ENCODE results near the gene MTA3.
A peak's percentile ranks its signal among the peaks of the same experiment; 100 is the strongest.

MTA3 gene

DNA sequence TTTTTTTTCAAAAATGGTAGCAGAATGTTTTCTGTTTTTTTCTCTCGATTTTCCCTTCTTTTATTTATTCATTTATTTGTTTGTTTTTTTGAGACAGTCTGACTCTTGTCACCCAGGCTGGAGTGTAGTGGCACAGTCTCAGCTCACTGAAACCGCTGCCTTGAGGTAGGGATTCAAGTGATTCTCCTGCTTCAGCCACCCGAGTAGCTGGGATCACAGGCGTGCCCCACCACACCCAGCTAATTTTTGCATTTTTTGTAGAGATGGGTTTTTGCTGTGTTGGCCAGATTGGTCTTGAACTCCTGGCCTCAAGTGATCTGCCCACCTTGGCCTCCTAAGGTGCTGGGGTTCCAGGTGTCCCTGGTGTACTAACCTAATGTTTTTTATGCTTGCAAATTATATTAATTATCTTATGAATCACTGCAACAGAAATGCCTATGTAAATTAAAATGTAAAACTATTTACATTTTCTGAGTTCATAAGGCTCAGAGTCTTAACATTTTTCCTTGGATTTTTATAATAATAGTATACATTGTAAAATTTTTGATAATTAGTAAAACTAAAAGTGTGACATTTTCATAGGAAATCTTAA is 19.2 kb downstream of the MTA3 start:
- Histone ChIP-seq H3K79me2 (ENCODE audit: insufficient read depth, low read length) (peaks cover 68% of the 10 kb centered on the region), H3K27ac (ENCODE audit: low read depth, low read length, poor library complexity, severe bottlenecking) (no peak overlapping the region), H3K27me3 (ENCODE audit: insufficient read depth, low read length) (no peaks in the 10 kb centered on the region)

DNA sequence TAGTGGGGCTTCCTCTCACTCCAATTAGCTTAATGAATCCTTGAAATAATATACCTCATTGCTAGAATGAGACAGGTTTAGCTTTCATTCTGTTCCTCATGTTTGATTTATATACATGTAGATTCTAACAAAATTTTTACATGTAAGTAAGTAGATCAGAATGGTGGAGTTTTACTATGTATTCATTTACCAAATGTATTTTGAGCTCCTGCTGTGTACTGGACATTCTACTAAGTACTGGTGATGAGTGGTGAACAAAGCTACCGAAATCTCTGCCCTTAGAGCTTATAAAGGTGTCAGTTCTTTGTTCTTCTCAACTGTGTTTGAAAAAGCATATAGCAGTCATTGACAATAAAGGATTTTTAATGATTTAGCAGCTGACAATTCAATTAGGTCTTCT is 19.7 kb downstream of the MTA3 start:
- TF ChIP-seq EZH2 (IDR thresholded peaks at IDR 0.05; ENCODE audit: borderline replicate concordance, low read length) (no peak), CTCF (IDR thresholded peaks at IDR 0.05; ENCODE audit: low read length) (no peak)
- no peak overlapping the region for H3K27ac ChIP-seq (ENCODE audit: low read depth, low read length, poor library complexity, severe bottlenecking)
- no peak overlapping the region for H3K4me2 ChIP-seq (ENCODE audit: low read length)
- no peaks in the 10 kb centered on the region for H3K9me3 ChIP-seq (ENCODE audit: low read length)
- peaks cover 86% of the 10 kb centered on the region for H3K36me3 ChIP-seq (ENCODE audit: insufficient read depth, low read length)
- no peaks in the 10 kb centered on the region; the same call in 1 of the 2 replicates for H4K20me1 ChIP-seq (ENCODE audit: insufficient read depth, low read length)
- peaks cover 16% of the 10 kb centered on the region for H3K4me1 ChIP-seq (ENCODE audit: insufficient read depth, low read length, severe bottlenecking)
- no peak overlapping the region for H3K4me3 ChIP-seq (ENCODE audit: low read depth, low read length, poor library complexity, severe bottlenecking)
- H3K9ac ChIP-seq (ENCODE audit: low read length): no peak overlapping the region
- no peaks in the 10 kb centered on the region for H3K27me3 ChIP-seq (ENCODE audit: insufficient read depth, low read length)
- H3K9me2 ChIP-seq (ENCODE audit: low read depth, low read length): no peaks in the 10 kb centered on the region
- H2AFZ ChIP-seq (ENCODE audit: low read length): no peak overlapping the region
- no peaks in the 10 kb centered on the region for H3F3A ChIP-seq (ENCODE audit: insufficient read depth, low read length)
- H3K79me2 ChIP-seq (ENCODE audit: insufficient read depth, low read length): peaks cover 65% of the 10 kb centered on the region

More for the DNA sequence above, 19.2 kb downstream of the MTA3 start:
- peaks cover 16% of the 10 kb centered on the region for H3K4me1 ChIP-seq (ENCODE audit: insufficient read depth, low read length, severe bottlenecking)
- TF ChIP-seq CTCF (IDR thresholded peaks at IDR 0.05; ENCODE audit: low read length) (no peak), EZH2 (IDR thresholded peaks at IDR 0.05; ENCODE audit: borderline replicate concordance, low read length) (no peak)
- H3K36me3 ChIP-seq (ENCODE audit: insufficient read depth, low read length): peaks cover 89% of the 10 kb centered on the region
- no peaks in the 10 kb centered on the region for H3K9me2 ChIP-seq (ENCODE audit: low read depth, low read length)
- H3K9me3 ChIP-seq (ENCODE audit: low read length): no peaks in the 10 kb centered on the region
- no peaks in the 10 kb centered on the region; the same call in 1 of the 2 replicates for H4K20me1 ChIP-seq (ENCODE audit: insufficient read depth, low read length)
- no peak overlapping the region for H3K9ac ChIP-seq (ENCODE audit: low read length)
- H3K4me3 ChIP-seq (ENCODE audit: low read depth, low read length, poor library complexity, severe bottlenecking): no peak overlapping the region
- H2AFZ ChIP-seq (ENCODE audit: low read length): no peak overlapping the region
- no peak overlapping the region for H3K4me2 ChIP-seq (ENCODE audit: low read length)
- H3F3A ChIP-seq (ENCODE audit: insufficient read depth, low read length): no peaks in the 10 kb centered on the region

DNA sequence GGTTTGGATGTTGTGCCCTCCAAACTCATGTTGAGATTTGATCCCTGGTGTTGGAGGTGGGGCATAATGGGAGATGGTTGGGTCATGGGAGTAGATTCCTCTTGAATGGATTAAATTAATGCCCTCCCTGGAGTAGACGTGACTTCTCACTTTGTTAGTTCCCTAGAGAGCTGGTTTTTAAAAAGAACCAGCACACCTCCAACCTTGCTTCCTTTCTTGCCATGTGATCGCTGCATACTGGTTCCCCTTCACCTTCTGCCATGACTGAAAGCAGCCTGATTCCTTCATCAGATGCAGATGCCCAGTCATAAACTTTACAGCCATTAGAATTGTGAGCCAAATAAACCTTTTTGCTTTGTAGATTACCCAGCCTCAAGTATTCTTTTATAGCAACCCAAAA is 21.7 kb downstream of the MTA3 start:
- no peaks in the 10 kb centered on the region; the same call in 1 of the 2 replicates for H4K20me1 ChIP-seq (ENCODE audit: insufficient read depth, low read length)
- peaks cover 79% of the 10 kb centered on the region for H3K36me3 ChIP-seq (ENCODE audit: insufficient read depth, low read length)
- peaks cover 16% of the 10 kb centered on the region for H3K4me1 ChIP-seq (ENCODE audit: insufficient read depth, low read length, severe bottlenecking)
- H3K27ac ChIP-seq (ENCODE audit: low read depth, low read length, poor library complexity, severe bottlenecking): peak overlapping the region; percentile 52
- no peaks in the 10 kb centered on the region for H3K9me3 ChIP-seq (ENCODE audit: low read length)
- no peak for TF ChIP-seq EZH2 (IDR thresholded peaks at IDR 0.05; ENCODE audit: borderline replicate concordance, low read length)
- no peak for TF ChIP-seq CTCF (IDR thresholded peaks at IDR 0.05; ENCODE audit: low read length)
- peak overlapping the region; percentile 19; the same call in 1 of the 2 replicates for H3K4me2 ChIP-seq (ENCODE audit: low read length)
- H3K27me3 ChIP-seq (ENCODE audit: insufficient read depth, low read length): no peaks in the 10 kb centered on the region
- no peak overlapping the region; the same call in 1 of the 2 replicates for H3K9ac ChIP-seq (ENCODE audit: low read length)
- H2AFZ ChIP-seq (ENCODE audit: low read length): no peak overlapping the region
- no peak overlapping the region for H3K4me3 ChIP-seq (ENCODE audit: low read depth, low read length, poor library complexity, severe bottlenecking)
- peaks cover 59% of the 10 kb centered on the region for H3K79me2 ChIP-seq (ENCODE audit: insufficient read depth, low read length)
- no peaks in the 10 kb centered on the region for H3F3A ChIP-seq (ENCODE audit: insufficient read depth, low read length)
- H3K9me2 ChIP-seq (ENCODE audit: low read depth, low read length): no peaks in the 10 kb centered on the region

Data from OCI-LY1 (cell line).